ENCODE results near the gene CBLN4. TPM values are rescaled to one million over a fixed set of nuclear protein-coding genes. Genes with fewer than 3 reads are reported as not detected.

CBLN4 gene
- total RNA-seq, 1 experiment from 2014 or later: not detected

- no peak for DNase-seq
- Histone ChIP-seq H3K27me3 (no peaks in the 10 kb centered on the region), H3K36me3 (no peaks in the 10 kb centered on the region), H3K4me3 (no peak overlapping the region), H3K9me3 (no peaks in the 10 kb centered on the region)
Observed at GRCh38 chr20:55964790-55965189, 40.5 kb downstream of the CBLN4 start.

- Histone ChIP-seq H3K36me3 (no peaks in the 10 kb centered on the region), H3K4me3 (no peak overlapping the region), H3K9me3 (no peaks in the 10 kb centered on the region), H3K27me3 (no peaks in the 10 kb centered on the region)
- no peak for DNase-seq
Observed at GRCh38 chr20:55961376-55962330, 43.7 kb downstream of the CBLN4 start.

GRCh38 chr20:55953201-55953600, 52.1 kb downstream of the CBLN4 start:
- Histone ChIP-seq H3K27me3 (no peaks in the 10 kb centered on the region), H3K9me3 (no peaks in the 10 kb centered on the region), H3K36me3 (no peaks in the 10 kb centered on the region), H3K4me3 (no peak overlapping the region)
- no peak for DNase-seq

- no peaks in the 10 kb centered on the region for H3K36me3 ChIP-seq
- H3K4me3 ChIP-seq: no peak overlapping the region
- no peaks in the 10 kb centered on the region for H3K27me3 ChIP-seq
- H3K9me3 ChIP-seq: no peaks in the 10 kb centered on the region
- no peak for DNase-seq
Observed at GRCh38 chr20:55947701-55948100, 57.6 kb downstream of the CBLN4 start.

Other genes with a start within 250 kb of the CBLN4 start
- gene MC3R, start 243.2 kb upstream of the CBLN4 start, total RNA-seq (2014; rRNA removed; shearing (Covaris generic); ENCODE audit: low replicate concordance): not detected in 2 replicates